ENCODE data around the gene SMR3B.

DNA sequence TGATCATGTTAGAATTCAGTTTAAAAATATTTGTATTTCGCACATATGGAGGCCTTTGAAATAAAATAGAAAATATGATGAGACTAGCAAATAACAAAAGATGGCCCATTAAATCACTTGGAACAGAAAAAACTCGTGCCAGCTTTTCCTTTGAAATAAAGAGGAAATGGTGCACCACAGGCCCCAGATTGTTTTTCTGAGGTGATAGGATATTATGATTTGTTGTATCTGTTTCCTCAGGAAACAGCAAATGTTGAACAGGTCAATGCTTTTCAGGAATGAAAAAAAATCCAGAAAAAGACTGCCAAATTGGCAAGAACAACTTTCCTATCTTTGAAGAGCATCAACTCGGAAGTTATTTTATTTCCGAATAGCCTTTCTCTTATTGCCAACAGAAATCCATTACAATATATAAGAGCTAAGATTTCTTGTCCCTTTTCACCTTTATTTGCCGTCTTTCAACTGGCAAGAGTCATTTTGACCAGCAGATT is at the start of gene SMR3B:
- TF ChIP-seq, protein P1, sequence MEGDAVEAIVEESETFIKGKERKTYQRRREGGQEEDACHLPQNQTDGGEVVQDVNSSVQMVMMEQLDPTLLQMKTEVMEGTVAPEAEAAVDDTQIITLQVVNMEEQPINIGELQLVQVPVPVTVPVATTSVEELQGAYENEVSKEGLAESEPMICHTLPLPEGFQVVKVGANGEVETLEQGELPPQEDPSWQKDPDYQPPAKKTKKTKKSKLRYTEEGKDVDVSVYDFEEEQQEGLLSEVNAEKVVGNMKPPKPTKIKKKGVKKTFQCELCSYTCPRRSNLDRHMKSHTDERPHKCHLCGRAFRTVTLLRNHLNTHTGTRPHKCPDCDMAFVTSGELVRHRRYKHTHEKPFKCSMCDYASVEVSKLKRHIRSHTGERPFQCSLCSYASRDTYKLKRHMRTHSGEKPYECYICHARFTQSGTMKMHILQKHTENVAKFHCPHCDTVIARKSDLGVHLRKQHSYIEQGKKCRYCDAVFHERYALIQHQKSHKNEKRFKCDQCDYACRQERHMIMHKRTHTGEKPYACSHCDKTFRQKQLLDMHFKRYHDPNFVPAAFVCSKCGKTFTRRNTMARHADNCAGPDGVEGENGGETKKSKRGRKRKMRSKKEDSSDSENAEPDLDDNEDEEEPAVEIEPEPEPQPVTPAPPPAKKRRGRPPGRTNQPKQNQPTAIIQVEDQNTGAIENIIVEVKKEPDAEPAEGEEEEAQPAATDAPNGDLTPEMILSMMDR (IDR thresholded peaks at IDR 0.05), result no peak
- TF ChIP-seq POLR2A (IDR thresholded peaks at IDR 0.05), result no peak

Measured in right lobe of liver (tissue), 4 donors.